Stimulated activated CD4-positive, alpha-beta T cell treated with anti-CD3 and anti-CD28 coated beads, TNF-alpha, amount 100 ng/mL, for 4 hours (primary cell): Measurements from ENCODE around the gene PLET1.

Experiments
- DNase-seq, 3 experiments: peaks; one replicate each; pipeline ENCODE4 v3.0.0-alpha.2; 2020; ENCODE audit warnings: low read depth in 3 of 3

PLET1 gene

DNA sequence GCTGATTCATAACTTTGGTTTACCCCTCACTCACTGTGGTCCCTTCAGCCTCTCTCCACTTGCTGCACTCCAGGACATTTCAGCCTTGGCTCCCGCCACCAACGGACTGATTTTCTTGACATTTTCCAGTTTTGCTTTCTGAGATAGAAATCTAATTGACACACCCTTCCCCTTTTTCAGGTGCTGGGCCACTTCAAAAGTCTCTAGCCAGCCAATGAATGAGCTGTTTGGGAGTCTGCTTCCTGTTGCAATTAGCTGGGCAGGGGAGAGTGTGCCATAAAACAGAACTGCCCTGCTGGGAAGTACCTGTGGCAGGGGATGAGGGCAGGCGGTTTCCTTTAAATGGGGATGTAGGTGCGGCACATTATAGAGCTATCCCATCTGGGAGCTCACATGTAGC is 21.1 kb upstream of the PLET1 start:
- DNase-seq = no peak

DNA sequence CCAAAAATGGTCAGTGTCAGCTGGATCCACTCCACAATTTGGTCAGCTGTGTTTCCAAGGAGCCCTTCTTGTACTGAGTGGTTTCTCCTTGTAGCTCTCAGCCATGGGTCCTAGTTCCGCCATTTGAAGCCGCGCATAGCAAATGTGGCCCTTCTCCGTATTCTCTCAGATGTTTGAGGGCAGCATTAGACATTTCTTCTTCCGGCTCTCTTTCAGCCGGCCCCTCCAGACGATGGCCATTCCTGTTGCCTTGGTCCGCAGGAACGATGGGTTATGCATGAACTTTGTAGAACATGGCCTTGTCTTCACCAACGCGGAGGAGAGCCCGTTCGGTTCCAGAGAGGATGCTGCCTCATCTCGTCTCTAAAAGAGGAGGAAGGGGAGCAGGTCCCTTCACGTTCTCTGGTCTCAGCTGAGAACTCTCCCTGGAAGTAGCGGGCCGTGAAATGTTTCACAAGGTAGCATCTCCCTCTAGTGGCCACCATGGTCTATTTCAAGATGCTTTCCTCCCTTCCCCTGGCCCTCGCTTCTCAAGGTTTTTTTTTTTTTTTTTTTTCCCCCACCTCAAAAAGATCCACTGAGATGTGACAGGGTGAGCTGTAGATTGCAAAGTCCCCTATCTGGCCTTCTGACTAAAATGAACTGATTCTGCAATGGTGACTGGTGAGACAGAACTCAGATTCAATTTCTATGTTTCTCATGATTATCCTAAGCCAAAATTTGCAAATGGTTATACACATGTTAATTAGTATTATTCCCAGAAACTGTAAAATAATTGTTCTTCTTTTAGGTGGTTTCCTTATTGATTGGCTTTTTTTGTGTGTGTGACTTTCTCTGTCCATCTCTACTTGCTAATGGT is 19.8 kb upstream of the PLET1 start:
- DNase-seq = peak; percentile 13 to 50 (median 32)

DNA sequence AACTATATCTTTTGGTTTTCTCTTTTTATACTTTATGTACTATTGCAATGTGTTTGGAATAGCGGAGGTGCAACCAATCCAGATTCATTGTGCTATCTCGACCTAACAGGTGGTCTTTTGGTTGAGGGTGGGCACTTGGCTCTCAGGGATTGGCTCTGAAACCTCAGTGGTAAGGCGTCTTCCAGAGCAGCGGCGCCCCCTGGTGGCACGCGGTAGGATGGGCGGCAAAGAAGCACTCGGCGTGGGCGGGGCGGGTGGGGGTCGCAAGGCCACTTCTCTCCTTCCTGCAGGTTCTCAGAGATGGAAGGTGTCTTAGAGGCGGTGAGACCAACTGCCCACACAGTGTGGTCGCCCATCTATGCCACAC is 19.2 kb upstream of the PLET1 start:
- DNase-seq = peak; percentile 57 to 62 (median 60)

DNA sequence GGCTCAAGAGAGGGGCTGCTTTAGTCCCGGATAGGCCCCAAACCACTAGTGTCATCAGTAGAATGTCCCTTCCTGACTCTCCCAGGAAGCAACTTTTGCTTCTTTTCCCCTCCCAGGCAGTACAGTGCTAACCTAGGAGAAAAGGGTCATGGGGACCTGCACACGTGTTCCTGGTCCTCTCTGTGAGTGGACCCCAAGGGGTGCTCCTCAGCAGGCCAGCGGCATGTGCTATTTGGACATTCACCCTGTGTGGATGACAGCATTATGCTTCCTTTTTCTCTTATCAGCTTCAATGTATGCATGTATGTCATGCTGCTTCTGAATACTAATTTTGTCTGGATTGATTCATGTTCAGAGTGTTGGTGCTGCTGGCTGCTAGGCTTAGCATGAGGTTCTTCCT is 18.1 kb upstream of the PLET1 start:
- no peak for DNase-seq

DNA sequence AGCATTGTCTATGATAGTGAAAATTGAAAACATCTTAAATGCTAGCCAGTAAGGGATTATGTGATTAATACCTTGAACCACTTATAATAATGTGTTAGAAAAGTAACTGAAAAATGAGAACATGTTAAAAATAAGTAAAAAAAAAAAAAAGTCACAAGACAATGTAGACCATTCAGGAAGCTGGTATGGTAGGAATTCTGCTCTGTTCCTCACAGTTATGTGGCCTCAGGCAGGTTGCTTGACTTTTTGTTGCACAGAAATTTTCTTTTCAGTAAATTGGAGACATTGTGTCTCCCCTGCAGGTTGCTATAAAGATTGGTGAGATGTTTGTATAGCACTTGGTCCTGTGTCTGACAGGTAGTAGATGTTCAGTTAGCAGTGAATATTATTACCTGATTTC is 17.3 kb upstream of the PLET1 start:
- DNase-seq = no peak

DNA sequence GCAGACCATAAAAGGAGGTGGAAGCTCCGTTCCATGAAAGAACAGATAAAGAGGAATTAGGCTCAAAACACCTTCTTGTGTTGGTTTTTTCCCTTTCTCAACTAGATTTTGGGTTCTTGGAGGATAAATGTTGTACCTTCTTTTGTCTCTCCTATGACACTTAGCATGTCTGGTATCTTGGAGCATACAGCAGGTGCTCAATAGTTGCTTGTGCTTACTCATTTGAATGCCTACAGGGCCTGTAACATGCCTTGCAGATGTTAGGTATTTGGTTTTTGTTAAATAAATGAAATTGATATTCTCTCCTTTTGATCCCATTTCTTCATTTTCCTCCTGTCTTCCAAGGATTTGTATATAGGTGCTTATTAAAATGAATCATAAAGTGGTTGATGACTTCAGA is 16.4 kb upstream of the PLET1 start:
- DNase-seq = no peak

DNA sequence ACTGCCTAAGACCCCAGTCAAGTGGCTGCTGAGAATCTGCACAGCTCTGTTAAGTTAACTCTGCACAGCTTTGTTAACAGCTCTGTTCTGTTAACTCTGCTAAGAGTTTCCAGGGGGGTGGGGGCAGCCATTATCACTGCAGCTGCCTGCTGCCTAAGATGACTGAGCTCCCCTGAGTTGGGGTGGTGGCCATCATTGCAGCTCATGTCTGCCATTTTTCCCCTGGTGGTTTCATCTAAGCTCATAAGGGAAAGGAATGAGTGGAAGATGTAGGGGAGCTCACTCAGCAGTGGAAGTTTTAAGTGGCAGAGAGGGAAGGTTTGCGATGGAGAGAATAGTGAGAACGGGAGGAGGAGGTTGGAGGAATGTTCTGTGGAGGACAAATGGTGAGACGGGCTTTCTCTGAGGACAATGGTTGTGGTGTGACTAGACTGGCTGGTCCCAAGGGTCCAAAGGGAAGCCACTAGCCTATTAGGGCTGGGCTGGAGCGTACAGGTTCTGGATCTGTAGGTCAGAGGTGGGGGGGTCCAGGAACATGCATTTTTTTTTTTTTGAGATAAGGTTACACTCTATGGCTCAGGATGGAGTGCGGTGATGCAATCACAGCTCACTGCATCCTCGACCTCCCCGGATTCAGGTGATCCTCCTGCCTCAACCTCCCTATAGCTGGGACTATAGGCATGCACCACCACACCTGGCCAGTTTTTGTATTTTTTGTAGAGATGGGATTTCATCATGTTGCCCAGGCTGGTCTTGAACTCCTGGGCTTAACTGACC is 13.5 kb upstream of the PLET1 start:
- DNase-seq = no peak

DNA sequence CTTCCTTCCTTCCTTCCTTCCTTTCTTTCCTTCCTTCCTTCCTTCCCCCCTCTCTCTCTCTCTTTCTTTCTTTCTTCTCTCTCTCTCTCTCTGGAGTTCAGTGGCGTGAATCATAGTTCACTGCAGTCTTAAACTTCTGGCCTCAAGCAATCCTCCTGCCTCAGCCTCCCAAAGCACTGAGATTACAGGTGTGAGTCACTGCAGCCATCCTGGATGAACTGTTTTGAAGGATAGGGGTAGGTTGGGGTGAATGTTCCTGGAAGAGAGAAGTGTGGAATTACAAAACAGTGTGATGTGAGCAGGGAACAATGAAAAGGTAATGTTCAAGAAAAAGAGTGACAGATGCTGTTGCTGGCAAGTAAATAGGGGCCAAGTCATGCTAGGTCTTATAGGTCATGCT is 12.4 kb upstream of the PLET1 start:
- DNase-seq = no peak

DNA sequence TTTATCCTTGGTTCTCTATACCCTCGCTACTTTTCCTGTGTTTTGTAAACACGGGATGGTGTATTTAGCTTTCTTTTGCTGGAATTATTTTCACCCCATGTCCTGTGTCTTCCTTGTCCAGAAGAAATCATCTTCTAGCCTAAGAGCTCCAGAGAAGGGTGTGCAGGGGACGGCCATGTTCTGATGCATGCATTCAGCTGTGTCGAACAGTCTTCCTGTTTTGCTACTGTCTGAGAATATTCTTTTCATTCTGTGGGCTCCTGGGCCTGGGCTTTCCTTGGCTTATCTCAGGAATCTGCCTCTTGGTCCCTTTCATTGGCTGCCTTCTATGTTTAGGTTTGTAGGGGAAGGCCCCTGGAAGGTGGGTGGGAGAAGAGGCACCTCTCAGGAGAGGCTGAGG is 10.6 kb upstream of the PLET1 start:
- DNase-seq = no peak

DNA sequence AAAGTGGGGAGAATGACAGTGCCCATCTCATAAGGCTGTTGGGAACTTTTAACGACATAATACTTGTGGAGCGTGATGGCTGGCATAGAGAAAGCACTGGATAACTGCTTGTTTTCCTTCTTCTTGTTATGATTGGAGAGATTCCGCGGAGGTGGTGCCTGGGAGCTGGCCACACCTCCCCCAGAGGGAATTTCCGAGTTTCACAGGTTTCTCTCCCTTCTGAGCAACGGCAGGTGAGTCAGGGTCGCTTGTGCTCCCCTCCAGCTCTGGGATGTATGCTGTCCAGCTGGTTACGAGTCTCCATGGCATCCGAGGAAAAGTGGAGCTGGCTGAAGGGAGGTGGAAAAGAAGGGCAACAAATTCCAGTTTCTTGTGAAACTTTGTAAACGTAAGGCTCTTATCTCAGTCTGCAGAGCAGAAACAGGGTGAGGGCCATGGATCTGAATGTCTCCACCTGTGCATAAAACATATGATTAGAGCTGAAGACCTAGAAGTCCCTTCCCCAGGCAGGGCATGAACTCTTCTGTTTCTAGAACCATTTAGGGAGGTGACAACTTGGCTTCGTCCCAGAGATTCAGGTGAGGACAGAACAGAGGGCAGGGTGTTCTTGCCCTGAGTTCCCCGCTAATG is 10.0 kb upstream of the PLET1 start:
- no peak for DNase-seq

DNA sequence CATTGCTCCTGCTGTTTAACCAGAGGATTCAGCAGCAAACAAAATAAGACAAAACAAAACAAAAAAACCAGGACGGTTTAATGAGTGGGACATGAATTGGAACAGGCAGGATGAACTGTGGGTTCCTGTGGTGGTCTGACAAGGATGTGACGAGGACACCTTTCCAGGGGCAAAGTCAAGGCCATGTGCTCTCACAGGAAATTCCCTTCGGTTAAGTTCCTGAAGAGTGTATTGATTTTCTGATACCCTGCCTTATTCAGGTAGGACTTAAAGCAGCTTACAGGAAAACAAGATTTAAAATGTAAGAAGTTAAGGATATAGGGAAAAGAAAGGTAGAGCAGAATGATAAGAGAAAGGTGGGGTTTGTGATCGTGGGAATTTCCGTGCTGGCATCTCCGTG is 8.5 kb upstream of the PLET1 start:
- no peak for DNase-seq

DNA sequence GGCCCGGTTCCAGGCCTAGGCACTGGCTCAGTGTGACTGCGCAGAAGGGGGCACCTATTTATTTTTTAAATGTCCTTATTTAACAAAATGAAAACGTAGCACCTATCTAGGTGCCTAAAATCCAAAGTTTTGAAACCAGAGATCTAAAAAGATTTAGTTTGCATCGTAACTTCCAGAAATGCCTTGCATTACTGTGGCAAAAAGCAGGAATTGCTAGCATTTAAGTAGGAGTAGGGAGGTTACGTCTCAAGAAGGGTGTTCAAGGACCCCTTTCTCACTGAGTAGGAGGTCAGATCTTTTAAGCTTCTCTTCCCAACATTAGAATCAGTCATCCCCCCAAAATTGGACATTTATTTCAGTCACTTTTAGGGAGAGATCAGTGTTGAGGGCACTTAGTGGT is 7.7 kb upstream of the PLET1 start:
- no peak for DNase-seq

DNA sequence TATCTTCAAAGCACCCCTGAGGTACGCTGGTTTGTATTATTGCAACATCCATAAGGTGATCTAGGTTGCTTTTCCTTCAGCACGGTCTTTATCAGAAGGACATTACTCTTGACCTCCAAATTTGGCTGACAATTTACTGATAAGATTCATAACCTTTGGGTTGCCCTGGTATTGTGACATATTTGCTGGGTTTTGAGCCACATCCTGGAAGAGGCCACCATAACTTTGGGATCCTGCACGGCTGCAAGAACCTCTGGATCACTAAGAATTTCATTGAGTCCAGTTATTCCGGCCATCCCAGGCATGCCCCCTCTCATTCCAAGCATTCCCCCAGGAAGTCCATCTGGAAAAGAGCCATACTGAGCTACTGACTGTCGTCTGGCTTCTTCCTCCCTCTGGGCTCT is 6.5 kb upstream of the PLET1 start:
- no peak for DNase-seq

DNA sequence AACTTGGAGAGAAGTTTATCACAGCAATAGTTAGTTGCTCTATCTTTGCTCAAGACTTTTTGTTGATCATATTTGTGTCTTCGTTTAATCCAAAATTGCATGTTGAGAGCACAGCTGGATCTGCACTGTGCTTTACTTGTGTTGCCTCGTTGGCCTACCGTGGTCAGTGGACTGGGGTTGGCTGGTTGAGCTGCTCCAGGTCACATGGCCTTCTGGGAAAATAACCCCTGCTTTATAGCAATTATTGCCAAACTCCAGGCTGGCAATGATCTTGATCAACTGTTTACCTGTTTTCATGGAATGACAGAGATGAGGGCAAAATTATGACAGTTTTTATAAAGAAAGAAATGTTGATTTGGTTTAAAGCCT is 5.7 kb upstream of the PLET1 start:
- no peak for DNase-seq

DNA sequence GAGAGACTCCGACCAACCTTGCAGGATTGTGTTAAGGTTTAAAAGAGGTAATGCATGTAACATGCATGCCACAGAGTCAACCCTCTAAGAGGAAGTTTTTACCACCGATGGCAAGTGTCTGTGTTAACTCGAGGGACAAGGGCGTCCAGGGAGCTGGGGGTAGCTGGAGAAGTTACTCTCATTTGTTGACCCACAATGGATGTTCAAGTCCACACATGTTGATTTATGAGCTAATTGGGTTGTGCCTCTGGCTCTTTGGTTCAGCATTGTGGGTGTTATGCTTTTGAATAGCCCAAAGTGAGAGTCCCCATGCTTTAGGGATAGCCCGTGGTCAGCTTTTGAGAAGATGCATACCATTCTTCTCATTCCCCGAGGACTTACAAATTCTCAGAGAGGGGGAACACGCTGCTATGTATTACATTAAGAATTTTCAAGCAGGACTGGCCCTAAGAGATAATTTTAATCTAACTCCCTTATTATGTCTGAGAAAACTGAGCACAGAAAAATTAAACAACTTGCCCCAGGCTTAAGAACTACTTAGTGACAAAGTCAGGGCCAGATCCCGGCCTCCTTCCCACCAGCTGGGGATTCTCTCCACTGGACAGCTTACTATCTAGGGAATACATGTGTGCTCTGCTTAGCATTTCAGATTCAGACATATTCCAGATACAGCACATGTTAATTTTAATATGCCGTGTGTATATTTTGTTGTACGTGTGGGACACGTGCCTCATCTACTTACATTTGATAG is 5.2 kb upstream of the PLET1 start:
- no peak for DNase-seq

DNA sequence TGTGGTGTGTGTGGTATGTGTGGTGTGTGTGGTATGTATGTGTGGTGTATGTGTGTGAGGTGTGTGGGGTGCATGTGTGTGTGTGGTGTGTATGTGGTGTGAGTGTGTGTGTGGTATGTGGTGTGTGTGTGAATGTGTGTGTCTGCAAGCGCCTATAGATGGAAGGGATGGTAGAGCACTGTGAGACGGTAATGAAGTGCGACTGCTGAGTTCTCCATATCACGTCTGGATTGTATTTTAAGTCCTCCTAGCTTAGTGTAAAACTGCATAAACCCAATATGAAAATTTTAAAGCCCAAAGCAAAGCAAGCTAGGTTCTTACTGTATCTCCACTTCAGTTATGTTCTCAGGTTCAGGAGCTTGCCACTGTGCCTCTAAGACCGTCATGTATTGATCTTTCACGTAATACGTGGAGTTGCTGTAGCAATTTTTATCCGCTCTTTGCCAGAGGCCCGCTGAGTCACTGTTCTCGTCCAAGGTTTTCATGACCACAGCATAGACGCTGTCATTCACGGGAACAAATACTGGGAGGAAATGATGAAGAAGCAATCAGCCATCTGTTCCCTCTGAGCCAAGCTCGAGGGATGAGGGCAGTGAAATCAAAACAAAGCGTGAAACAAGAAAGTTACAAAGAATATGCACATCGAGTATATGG is 5.5 kb downstream of the PLET1 start:
- no peak for DNase-seq

DNA sequence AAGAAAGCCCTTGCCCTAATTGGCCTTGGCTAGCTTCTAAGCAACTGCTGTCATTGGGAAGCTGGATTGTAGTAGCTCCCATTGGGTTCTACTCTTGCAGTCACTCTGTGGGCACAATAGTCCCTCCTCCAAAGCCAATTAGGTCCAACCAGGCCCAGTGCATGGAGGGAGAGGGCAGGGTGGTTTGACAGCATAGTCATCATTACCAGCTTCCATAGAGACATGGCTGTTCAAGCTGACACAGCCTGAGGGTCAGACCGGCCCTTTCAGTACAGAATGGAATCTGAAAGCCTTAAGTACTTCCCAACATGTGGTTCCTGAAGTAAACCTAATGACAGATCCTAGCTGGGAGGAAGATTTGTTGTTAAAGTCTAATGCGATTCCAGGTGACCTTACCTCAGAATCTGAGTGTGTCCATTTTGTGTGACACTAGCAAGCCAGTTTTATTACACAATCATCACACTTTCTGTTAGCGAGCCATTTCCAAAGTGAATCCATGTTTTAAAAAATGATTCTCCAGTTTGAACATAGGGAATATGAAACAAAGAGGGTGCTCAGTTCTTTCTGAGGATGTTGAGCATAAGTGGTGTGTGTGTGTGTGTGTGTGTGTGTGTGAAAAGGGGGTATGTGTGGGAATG is 6.9 kb downstream of the PLET1 start:
- DNase-seq = no peak

DNA sequence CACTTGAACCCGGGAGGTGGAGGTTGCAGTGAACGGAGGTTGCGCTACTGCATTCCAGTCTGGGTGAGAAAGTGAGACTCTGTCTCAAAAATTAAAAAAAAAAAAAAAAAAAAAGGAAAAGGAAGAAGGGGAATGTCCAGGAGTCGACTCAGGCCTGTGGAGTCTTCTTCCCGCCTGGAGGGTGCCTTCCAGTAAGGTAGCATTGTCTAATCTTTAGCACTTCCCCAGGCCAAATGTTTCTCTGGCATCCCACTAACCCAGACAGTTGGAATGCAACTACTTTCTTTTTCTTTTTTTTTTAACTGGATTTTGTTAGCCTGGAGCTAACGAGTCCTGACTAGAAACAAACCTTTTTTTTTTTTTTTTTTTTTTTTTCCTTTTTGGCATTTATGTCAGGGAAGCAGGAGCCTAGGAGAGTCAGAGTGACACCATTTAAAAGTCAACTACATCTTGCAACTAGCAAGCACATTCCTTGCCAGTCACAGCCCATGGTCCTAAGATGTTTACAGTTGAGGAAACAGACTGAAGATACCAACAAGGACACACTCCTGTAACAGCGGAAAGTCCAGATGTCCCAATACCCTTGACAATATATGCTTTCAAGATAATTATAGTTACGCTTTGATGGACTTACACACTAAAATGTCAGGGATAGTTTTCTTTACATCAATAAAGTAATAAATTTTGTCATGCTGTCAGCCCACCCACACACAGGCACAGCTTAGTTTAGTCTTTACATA is 10.6 kb downstream of the PLET1 start:
- no peak for DNase-seq

DNA sequence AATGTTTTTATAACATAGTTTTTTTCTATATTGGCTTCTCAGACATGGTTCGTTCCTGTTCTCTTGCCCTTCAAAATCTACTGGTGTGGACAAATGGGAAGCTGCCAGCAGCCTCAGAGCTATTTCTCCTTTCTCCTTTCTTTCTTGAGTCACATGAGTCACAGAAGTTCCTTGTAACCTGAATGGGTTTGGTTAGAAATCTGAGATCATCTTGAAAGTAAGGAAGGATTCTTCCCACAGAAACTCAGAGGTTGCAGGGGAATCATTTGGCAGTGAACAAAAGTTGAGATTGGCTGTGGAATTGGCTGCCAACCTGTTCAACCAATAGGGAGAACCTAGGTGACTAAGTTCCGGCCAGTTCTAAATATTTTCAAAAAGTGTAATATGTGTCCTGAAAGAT is 12.5 kb downstream of the PLET1 start:
- no peak for DNase-seq

DNA sequence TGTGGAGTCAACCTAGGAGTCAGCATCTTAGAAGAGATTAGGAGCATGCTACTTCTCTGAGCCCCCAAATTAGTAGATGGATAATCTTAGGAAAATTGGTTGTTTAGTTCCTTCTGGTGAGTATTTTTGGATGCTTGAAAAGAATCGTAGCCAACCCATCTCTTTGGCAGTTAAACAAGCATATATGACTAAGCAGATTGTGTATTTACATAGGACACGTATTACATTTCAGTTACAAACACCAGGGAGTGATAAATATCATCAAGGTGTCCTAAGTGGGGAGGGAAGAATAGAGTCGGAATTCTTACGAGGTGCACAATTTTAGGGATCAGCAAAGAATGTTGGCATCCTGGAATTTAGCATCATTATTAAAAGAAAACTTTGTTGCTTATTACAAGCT is 13.5 kb downstream of the PLET1 start:
- no peak for DNase-seq

DNA sequence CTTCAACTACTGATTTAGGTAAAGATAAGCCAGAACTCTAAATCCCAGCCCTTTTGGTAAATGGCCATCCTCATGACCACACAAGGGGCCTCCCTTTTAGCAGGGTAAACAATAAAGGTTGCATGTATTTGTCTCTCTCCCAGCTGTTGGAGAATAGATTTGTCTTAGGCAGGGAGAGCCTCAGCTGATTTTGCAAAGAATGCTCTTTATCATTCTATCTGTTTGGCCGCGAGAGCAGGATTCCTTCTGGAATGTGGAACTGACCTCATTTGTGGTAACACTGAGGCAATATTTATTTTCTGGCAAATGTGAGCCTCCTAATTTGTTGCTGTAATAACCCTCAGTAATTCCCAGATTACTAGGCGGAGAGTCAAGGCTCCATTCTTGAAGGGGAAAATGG is 19.2 kb downstream of the PLET1 start:
- DNase-seq = no peak
